Measurements from ENCODE around the gene POLRMT.

POLRMT gene

GRCh38 chr19:575527-576506, 57.5 kb downstream of the POLRMT start:
- DNase-seq = no peak

- DNase-seq = no peak
Measured at GRCh38 chr19:574658-575526, 58.4 kb downstream of the POLRMT start.

GRCh38 chr19:573519-573825, 59.9 kb downstream of the POLRMT start:
- DNase-seq = no peak

- peak; percentile 32 to 52 for DNase-seq
Measured at GRCh38 chr19:572743-573518, 60.4 kb downstream of the POLRMT start.

- peak; percentile 93 to 97 for DNase-seq
Measured at GRCh38 chr19:572140-572742, 61.1 kb downstream of the POLRMT start, which contains the start of gene BSG. Gene BSG, plus strand, starts transcription at chr19:572596. Its CDS starts 39 bp downstream, at chr19:572635.

- no peak for DNase-seq
Measured at GRCh38 chr19:571566-571974, 61.8 kb downstream of the POLRMT start.

- DNase-seq = peak; percentile 50 to 86
Measured at GRCh38 chr19:570937-571565, 62.3 kb downstream of the POLRMT start.

- DNase-seq = no peak
Measured at GRCh38 chr19:570251-570686, 63.1 kb downstream of the POLRMT start.

GRCh38 chr19:567296-567900, 65.9 kb downstream of the POLRMT start:
- DNase-seq = no peak
